ENCODE results near the gene IL18RAP. TPM values are rescaled to one million over a fixed set of nuclear protein-coding genes. Genes with fewer than 3 reads are reported as not detected.

Gene IL18RAP
- total RNA-seq, 2 donors from 2014 or later: 0.42 to 0.69 TPM

DNA sequence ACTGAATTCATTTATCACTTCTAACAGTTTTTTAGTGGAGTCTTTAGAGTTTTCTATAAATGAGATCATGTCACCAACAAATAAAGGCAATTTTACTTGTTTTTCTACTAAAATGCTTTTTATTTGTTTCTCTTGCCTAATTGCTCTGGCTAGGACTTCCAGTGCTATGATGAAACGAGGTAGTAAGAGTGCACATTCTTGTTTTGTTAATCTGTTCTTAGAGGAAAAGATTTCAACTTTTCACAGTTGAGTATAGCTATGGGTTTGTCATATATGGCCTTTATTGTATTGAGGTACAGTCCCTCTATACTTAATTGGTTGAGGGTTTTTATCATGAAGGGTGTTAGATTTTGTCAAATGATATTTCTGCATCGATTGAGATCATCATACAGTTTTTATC, 5.6 kb downstream of the IL18RAP start:
- Histone ChIP-seq H3K9ac (ENCODE audit: low read depth in 2 of 2, low read length in 2 of 2) (no peak overlapping the region), H3K36me3 (no peaks in the 10 kb centered on the region), H3K4me3 (no peak overlapping the region), H3K9me3 (no peaks in the 10 kb centered on the region), H3K27me3 (no peaks in the 10 kb centered on the region), H3K4me1 (no peaks in the 10 kb centered on the region), H3K27ac (no peak overlapping the region)
- intact Hi-C loops (cut with DNase I): no loop called here
- no peak for DNase-seq
- TF ChIP-seq CTCF (IDR thresholded peaks at IDR 0.05): no peak

- no peak for DNase-seq
- no peaks in the 10 kb centered on the region for H3K27me3 ChIP-seq
- no peaks in the 10 kb centered on the region for H3K36me3 ChIP-seq
- no peaks in the 10 kb centered on the region for H3K4me1 ChIP-seq
- no peak overlapping the region for H3K4me3 ChIP-seq
- intact Hi-C loops (cut with DNase I): no loop called here
- no peak overlapping the region for H3K27ac ChIP-seq
- H3K9ac ChIP-seq (ENCODE audit: low read depth in 2 of 2, low read length in 2 of 2): no peak overlapping the region
- TF ChIP-seq CTCF (IDR thresholded peaks at IDR 0.05): no peak
- H3K9me3 ChIP-seq: no peaks in the 10 kb centered on the region
Measured at GRCh38 chr2:102432386-102432785, 9.4 kb downstream of the IL18RAP start.

GRCh38 chr2:102433973-102434654, 11.2 kb downstream of the IL18RAP start:
- intact Hi-C loops (cut with DNase I): no loop called here
- H3K4me3 ChIP-seq: no peak overlapping the region
- H3K9ac ChIP-seq (ENCODE audit: low read depth in 2 of 2, low read length in 2 of 2): no peak overlapping the region
- H3K27me3 ChIP-seq: no peaks in the 10 kb centered on the region
- no peak overlapping the region for H3K27ac ChIP-seq
- H3K4me1 ChIP-seq: no peaks in the 10 kb centered on the region
- no peaks in the 10 kb centered on the region for H3K36me3 ChIP-seq
- DNase-seq: no peak
- no peak for TF ChIP-seq CTCF (IDR thresholded peaks at IDR 0.05)
- no peaks in the 10 kb centered on the region for H3K9me3 ChIP-seq

DNA sequence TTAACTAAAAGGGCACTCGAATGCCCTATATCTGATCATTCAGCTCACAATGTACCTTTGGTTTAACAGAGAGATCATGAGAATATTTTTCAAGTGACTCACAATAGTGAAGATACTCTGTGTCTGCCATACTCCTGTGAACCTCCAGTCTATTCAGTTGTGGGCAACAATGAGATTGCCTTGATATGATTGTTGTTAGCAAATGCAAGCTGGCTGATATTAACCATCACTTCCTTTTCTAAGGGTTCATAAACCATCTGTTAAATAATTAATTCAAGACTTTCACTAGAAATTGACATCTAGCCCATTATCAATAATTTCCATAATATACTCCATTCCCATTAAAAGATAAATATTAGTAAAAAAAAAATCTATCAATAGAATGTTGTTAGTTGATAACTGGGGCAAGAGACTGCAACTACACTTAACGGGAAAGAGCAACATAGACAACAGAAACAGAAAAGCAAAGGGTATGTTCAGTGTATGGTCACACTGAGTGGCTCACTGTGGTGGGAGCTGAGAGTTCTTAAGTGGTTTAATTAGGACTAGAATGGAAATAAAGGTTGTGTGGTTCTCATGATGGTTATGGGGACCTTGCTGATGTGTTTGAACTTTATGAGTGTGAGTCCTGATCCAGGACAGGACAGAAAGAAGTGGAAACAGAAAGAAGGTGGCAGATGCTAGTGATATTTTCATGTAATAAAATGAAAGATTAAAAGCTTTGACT, 11.9 kb downstream of the IL18RAP start:
- intact Hi-C loops (cut with DNase I): loop anchor here (5.0 kb wide), 1 partner anchor 188 kb away; no protein-coding TSS in a partner anchor
- H3K4me1 ChIP-seq: no peaks in the 10 kb centered on the region
- no peaks in the 10 kb centered on the region for H3K36me3 ChIP-seq
- no peaks in the 10 kb centered on the region for H3K9me3 ChIP-seq
- H3K4me3 ChIP-seq: no peak overlapping the region
- DNase-seq: no peak
- H3K27ac ChIP-seq: no peak overlapping the region
- H3K9ac ChIP-seq (ENCODE audit: low read depth in 2 of 2, low read length in 2 of 2): no peak overlapping the region
- no peak for TF ChIP-seq CTCF (IDR thresholded peaks at IDR 0.05)
- no peaks in the 10 kb centered on the region for H3K27me3 ChIP-seq

GRCh38 chr2:102435741-102436140, 12.8 kb downstream of the IL18RAP start:
- no peak for DNase-seq
- intact Hi-C loops (cut with DNase I): loop anchor here (5.0 kb wide), 1 partner anchor 188 kb away; no protein-coding TSS in a partner anchor
- H3K9me3 ChIP-seq: no peaks in the 10 kb centered on the region
- no peak overlapping the region for H3K9ac ChIP-seq (ENCODE audit: low read depth in 2 of 2, low read length in 2 of 2)
- H3K4me1 ChIP-seq: no peaks in the 10 kb centered on the region
- no peaks in the 10 kb centered on the region for H3K27me3 ChIP-seq
- no peak for TF ChIP-seq CTCF (IDR thresholded peaks at IDR 0.05)
- no peak overlapping the region for H3K27ac ChIP-seq
- no peak overlapping the region for H3K4me3 ChIP-seq
- no peaks in the 10 kb centered on the region for H3K36me3 ChIP-seq

Data from colonic mucosa (tissue), 4 donors.